Central memory CD8-positive, alpha-beta T cell (primary cell): Measurements from ENCODE around the gene SAE1.
A peak's percentile ranks its signal among the peaks of the same experiment; 100 is the strongest.
"Not testable (repeated sequence)": the region's sequence is repeated elsewhere in the genome, so short reads cannot be mapped to it uniquely, and the experiment has no call there.

Experiments
- ATAC-seq: fragments of 150-1000 bp; cut with Tn5 transposase; replicated peaks from 2 replicates; pipeline ENCODE4 v1.10.0; 2022; ENCODE audit warnings: mild to moderate bottlenecking, moderate FRiP score, moderate number of reproducible peaks; ENCODE audit not compliant: poor library complexity, severe bottlenecking; ENCODE audit errors: extremely low read depth
- DNase-seq, 2 donors: peaks; one replicate each; pipeline ENCODE4 v3.0.0; 2021; ENCODE audit warnings: low spot score in 2 of 2
- H3K27ac Mint-ChIP-seq: one replicate; pipeline ENCODE4 v1.8.0; 2022; ENCODE audit warnings: low read depth, mild to moderate bottlenecking, moderate library complexity, mixed read lengths
- H3K27me3 Mint-ChIP-seq: one replicate; pipeline ENCODE4 v1.8.0; 2022; ENCODE audit warnings: mixed read lengths
- H3K36me3 Mint-ChIP-seq: one replicate; pipeline ENCODE4 v1.8.0; 2022; ENCODE audit warnings: mild to moderate bottlenecking, moderate library complexity, mixed read lengths; ENCODE audit not compliant: insufficient read depth
- H3K4me1 Mint-ChIP-seq: one replicate; pipeline ENCODE4 v1.8.0; 2022; ENCODE audit warnings: mixed read lengths
- H3K4me3 Mint-ChIP-seq: one replicate; pipeline ENCODE4 v1.8.0; 2022; ENCODE audit warnings: mild to moderate bottlenecking, moderate library complexity, mixed read lengths
- H3K9me3 Mint-ChIP-seq: one replicate; pipeline ENCODE4 v1.8.0; 2022; ENCODE audit warnings: mixed read lengths

The SAE1 gene

GRCh38 chr19:47239152-47239551 is 108.5 kb downstream of the SAE1 start:
- Mint-ChIP-seq H3K27ac (peak overlapping the region; percentile 57), H3K27me3 (no peaks in the 10 kb centered on the region), H3K9me3 (no peaks in the 10 kb centered on the region), H3K4me1 (peaks cover 5% of the 10 kb centered on the region), H3K4me3 (peak overlapping the region; percentile 72), H3K36me3 (peaks cover 3% of the 10 kb centered on the region)
- ATAC-seq, result no peak
- DNase-seq, result no peak

GRCh38 chr19:47239610-47240296 is 109.1 kb downstream of the SAE1 start:
- Mint-ChIP-seq H3K9me3 (no peaks in the 10 kb centered on the region), H3K4me1 (peaks cover 5% of the 10 kb centered on the region), H3K27ac (no peak overlapping the region), H3K4me3 (peak overlapping the region; percentile 72), H3K27me3 (no peaks in the 10 kb centered on the region), H3K36me3 (peaks cover 5% of the 10 kb centered on the region)
- ATAC-seq (peak; percentile 38), DNase-seq (peak; percentile 48 to 63)

- peaks cover 7% of the 10 kb centered on the region for H3K36me3 Mint-ChIP-seq
- no peaks in the 10 kb centered on the region for H3K27me3 Mint-ChIP-seq
- DNase-seq (no peak), ATAC-seq (no peak)
- H3K9me3 Mint-ChIP-seq, result no peaks in the 10 kb centered on the region
- H3K4me3 Mint-ChIP-seq, result no peak overlapping the region
- no peak overlapping the region for H3K27ac Mint-ChIP-seq
- peaks cover 5% of the 10 kb centered on the region for H3K4me1 Mint-ChIP-seq
Observed at GRCh38 chr19:47240556-47240955, 109.9 kb downstream of the SAE1 start.

GRCh38 chr19:47240996-47241918 is 110.6 kb downstream of the SAE1 start:
- Mint-ChIP-seq H3K9me3 (no peaks in the 10 kb centered on the region), H3K27ac (no peak overlapping the region), H3K36me3 (peaks cover 7% of the 10 kb centered on the region), H3K27me3 (no peaks in the 10 kb centered on the region), H3K4me1 (peaks cover 5% of the 10 kb centered on the region), H3K4me3 (no peak overlapping the region)
- peak; percentile 58 to 65 for DNase-seq
- ATAC-seq, result peak; percentile 50

- DNase-seq (no peak), ATAC-seq (no peak)
- no peaks in the 10 kb centered on the region for H3K27me3 Mint-ChIP-seq
- H3K4me1 Mint-ChIP-seq, result peaks cover 6% of the 10 kb centered on the region
- H3K9me3 Mint-ChIP-seq, result no peaks in the 10 kb centered on the region
- H3K4me3 Mint-ChIP-seq, result no peak overlapping the region
- no peak overlapping the region for H3K27ac Mint-ChIP-seq
- H3K36me3 Mint-ChIP-seq, result peaks cover 7% of the 10 kb centered on the region
Observed at GRCh38 chr19:47241919-47242577, 111.4 kb downstream of the SAE1 start.

- ATAC-seq (no peak), DNase-seq (no peak)
- Mint-ChIP-seq H3K27me3 (no peaks in the 10 kb centered on the region), H3K4me1 (peaks cover 10% of the 10 kb centered on the region), H3K36me3 (peaks cover 7% of the 10 kb centered on the region), H3K27ac (no peak overlapping the region), H3K9me3 (no peaks in the 10 kb centered on the region), H3K4me3 (no peak overlapping the region)
Observed at GRCh38 chr19:47243364-47243775, 112.7 kb downstream of the SAE1 start.

GRCh38 chr19:47243776-47244547 is 113.3 kb downstream of the SAE1 start:
- ATAC-seq (peak; percentile 60), DNase-seq (peak; percentile 88 to 90)
- Mint-ChIP-seq H3K27me3 (no peaks in the 10 kb centered on the region), H3K4me3 (no peak overlapping the region), H3K36me3 (peaks cover 8% of the 10 kb centered on the region), H3K9me3 (no peaks in the 10 kb centered on the region), H3K4me1 (peaks cover 8% of the 10 kb centered on the region), H3K27ac (no peak overlapping the region)

- Mint-ChIP-seq H3K27ac (no peak overlapping the region), H3K36me3 (peaks cover 6% of the 10 kb centered on the region), H3K4me3 (no peak overlapping the region), H3K4me1 (peaks cover 5% of the 10 kb centered on the region), H3K9me3 (no peaks in the 10 kb centered on the region), H3K27me3 (no peaks in the 10 kb centered on the region)
- DNase-seq, result peak; percentile 64 to 67
- ATAC-seq, result no peak
Observed at GRCh38 chr19:47247308-47247990, 116.8 kb downstream of the SAE1 start.

GRCh38 chr19:47253016-47253415 is 122.4 kb downstream of the SAE1 start:
- H3K27me3 Mint-ChIP-seq, H3K9me3 Mint-ChIP-seq, DNase-seq, H3K4me3 Mint-ChIP-seq, H3K27ac Mint-ChIP-seq, ATAC-seq: not testable (repeated sequence)
- Mint-ChIP-seq H3K4me1 (peaks cover 20% of the 10 kb centered on the region), H3K36me3 (peaks cover 23% of the 10 kb centered on the region)

GRCh38 chr19:47253467-47253881 is 122.8 kb downstream of the SAE1 start:
- Mint-ChIP-seq H3K27ac (no peak overlapping the region), H3K27me3 (no peaks in the 10 kb centered on the region), H3K9me3 (no peaks in the 10 kb centered on the region), H3K4me1 (peaks cover 25% of the 10 kb centered on the region), H3K4me3 (no peak overlapping the region), H3K36me3 (peaks cover 25% of the 10 kb centered on the region)
- ATAC-seq (no peak), DNase-seq (no peak)

GRCh38 chr19:47253970-47254369 is 123.3 kb downstream of the SAE1 start:
- DNase-seq, result no peak

More at GRCh38 chr19:47253970-47254369, 123.3 kb downstream of the SAE1 start:
- ATAC-seq, result no peak
- Mint-ChIP-seq H3K27ac (no peak overlapping the region), H3K9me3 (no peaks in the 10 kb centered on the region), H3K4me3 (no peak overlapping the region), H3K36me3 (peaks cover 24% of the 10 kb centered on the region), H3K4me1 (peaks cover 30% of the 10 kb centered on the region), H3K27me3 (no peaks in the 10 kb centered on the region)
